ENCODE measurements around the gene GDPD1.

DNA sequence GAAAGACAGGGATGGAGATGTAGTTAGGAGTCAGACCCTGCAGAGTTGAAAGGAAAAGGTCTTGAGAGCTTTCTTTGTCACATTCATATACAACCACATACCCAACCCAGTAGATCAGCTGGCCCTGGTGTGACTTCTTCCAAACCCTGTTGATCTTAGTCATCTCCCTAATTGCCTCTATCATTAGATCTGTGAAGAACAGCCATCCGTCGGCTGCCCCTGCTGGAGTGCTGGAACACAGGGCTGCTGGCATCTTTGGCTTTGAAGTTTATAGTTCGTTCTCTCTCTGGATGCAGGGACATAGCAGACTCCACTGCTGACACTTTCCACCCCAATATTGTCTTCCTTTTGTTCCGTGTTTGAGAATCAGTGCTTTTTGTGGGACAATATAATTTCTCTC lies 20.9 kb upstream of the GDPD1 start:
- TF ChIP-seq, protein P1, sequence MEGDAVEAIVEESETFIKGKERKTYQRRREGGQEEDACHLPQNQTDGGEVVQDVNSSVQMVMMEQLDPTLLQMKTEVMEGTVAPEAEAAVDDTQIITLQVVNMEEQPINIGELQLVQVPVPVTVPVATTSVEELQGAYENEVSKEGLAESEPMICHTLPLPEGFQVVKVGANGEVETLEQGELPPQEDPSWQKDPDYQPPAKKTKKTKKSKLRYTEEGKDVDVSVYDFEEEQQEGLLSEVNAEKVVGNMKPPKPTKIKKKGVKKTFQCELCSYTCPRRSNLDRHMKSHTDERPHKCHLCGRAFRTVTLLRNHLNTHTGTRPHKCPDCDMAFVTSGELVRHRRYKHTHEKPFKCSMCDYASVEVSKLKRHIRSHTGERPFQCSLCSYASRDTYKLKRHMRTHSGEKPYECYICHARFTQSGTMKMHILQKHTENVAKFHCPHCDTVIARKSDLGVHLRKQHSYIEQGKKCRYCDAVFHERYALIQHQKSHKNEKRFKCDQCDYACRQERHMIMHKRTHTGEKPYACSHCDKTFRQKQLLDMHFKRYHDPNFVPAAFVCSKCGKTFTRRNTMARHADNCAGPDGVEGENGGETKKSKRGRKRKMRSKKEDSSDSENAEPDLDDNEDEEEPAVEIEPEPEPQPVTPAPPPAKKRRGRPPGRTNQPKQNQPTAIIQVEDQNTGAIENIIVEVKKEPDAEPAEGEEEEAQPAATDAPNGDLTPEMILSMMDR (IDR thresholded peaks at IDR 0.05), result no peak
- TF ChIP-seq ESRRA (IDR thresholded peaks at IDR 0.05; ENCODE audit: borderline replicate concordance, low read length), result no peak
- TF ChIP-seq TFCP2L1 (CRISPR knock-in tag; IDR thresholded peaks at IDR 0.05), result no peak

Measured in A549 (cell line).